Loucy (cell line): ENCODE measurements around the gene CACNA1C.

Experiments
- H2AFZ ChIP-seq: fragments of 200-600 bp; sonication (generic); 2 replicates; pipeline ENCODE4 v1.6.0; 2016; ENCODE audit warnings: antibody characterized with exemption, mild to moderate bottlenecking, low read length, moderate library complexity
- H3F3A ChIP-seq: fragments of 200-600 bp; 2 replicates; pipeline ENCODE4 v1.6.0; 2016; ENCODE audit warnings: antibody characterized with exemption, low read depth, mild to moderate bottlenecking
- H3K27me3 ChIP-seq: fragments of 200-600 bp; sonication (generic); 2 replicates; pipeline ENCODE4 v1.6.1; 2014; ENCODE audit warnings: low read length, mild to moderate bottlenecking; ENCODE audit not compliant: insufficient read depth, poor library complexity, severe bottlenecking
- H3K36me3 ChIP-seq: fragments of 200-600 bp; sonication (generic); 2 replicates; pipeline ENCODE4 v1.6.1; 2016; ENCODE audit warnings: low read length; ENCODE audit not compliant: insufficient read depth
- H3K4me1 ChIP-seq: fragments of 200-600 bp; sonication (generic); 2 replicates; pipeline ENCODE4 v1.5.1; 2014; ENCODE audit warnings: low read length, mild to moderate bottlenecking; ENCODE audit not compliant: insufficient read depth, poor library complexity, severe bottlenecking
- H3K4me2 ChIP-seq: fragments of 200-600 bp; sonication (generic); 2 replicates; pipeline ENCODE4 v1.6.0; 2014; ENCODE audit warnings: antibody characterized with exemption, low read length, low read depth, mild to moderate bottlenecking; ENCODE audit not compliant: poor library complexity, severe bottlenecking
- H3K4me3 ChIP-seq: fragments of 200-600 bp; sonication (generic); 2 replicates; pipeline ENCODE4 v1.5.1; 2014; ENCODE audit warnings: low read length, mild to moderate bottlenecking, mixed read lengths; ENCODE audit not compliant: poor library complexity, severe bottlenecking
- H3K79me2 ChIP-seq: fragments of 200-600 bp; sonication (generic); 2 replicates; pipeline ENCODE4 v1.6.1; 2014; ENCODE audit warnings: low read length; ENCODE audit not compliant: insufficient read depth
- H3K9ac ChIP-seq: fragments of 200-600 bp; sonication (generic); 2 replicates; pipeline ENCODE4 v1.6.0; 2014; ENCODE audit warnings: mild to moderate bottlenecking, low read depth, low read length, moderate library complexity; ENCODE audit not compliant: poor library complexity, severe bottlenecking
- H3K9me2 ChIP-seq: fragments of 200-600 bp; sonication (generic); replicated peaks from 2 replicates; pipeline ENCODE4 v1.6.1; 2016; ENCODE audit warnings: low read depth, low read length, mixed read lengths
- H3K9me3 ChIP-seq: fragments of 200-600 bp; sonication (generic); 2 replicates; pipeline ENCODE4 v1.6.1; 2014; ENCODE audit warnings: mild to moderate bottlenecking, antibody characterized with exemption, low read length, low read depth; ENCODE audit not compliant: insufficient read depth
- H4K20me1 ChIP-seq: fragments of 200-600 bp; sonication (generic); 2 replicates; pipeline ENCODE4 v1.6.0; 2014; ENCODE audit warnings: antibody characterized with exemption, low read length, mild to moderate bottlenecking; ENCODE audit not compliant: insufficient read depth, poor library complexity, severe bottlenecking
- CTCF ChIP-seq: fragments of 200-600 bp; sonication (generic); conservative IDR thresholded peaks from 2 replicates; pipeline ENCODE4 v1.5.1; 2014; ENCODE audit warnings: mild to moderate bottlenecking, antibody characterized with exemption, low read length
- EZH2phosphoT487 ChIP-seq: fragments of 200-600 bp; IDR thresholded peaks from 2 replicates; pipeline ENCODE4 v1.6.1; 2018; ENCODE audit warnings: antibody characterized with exemption, mild to moderate bottlenecking, moderate library complexity, borderline replicate concordance

CACNA1C gene

GRCh38 chr12:2283916-2284315, 231.1 kb downstream of the CACNA1C start:
- Histone ChIP-seq H3K9me3 (no peaks in the 10 kb centered on the region), H3K27me3 (no peaks in the 10 kb centered on the region), H3K4me2 (peak overlapping the region; percentile 41), H3K4me3 (no peak overlapping the region), H3K9me2 (no peaks in the 10 kb centered on the region), H3F3A (no peaks in the 10 kb centered on the region), H3K4me1 (peaks cover 11% of the 10 kb centered on the region), H4K20me1 (no peaks in the 10 kb centered on the region), H3K79me2 (no peaks in the 10 kb centered on the region), H2AFZ (peak overlapping the region; percentile 75), H3K9ac (peak overlapping the region; percentile 19), H3K36me3 (no peaks in the 10 kb centered on the region)
- TF ChIP-seq CTCF (no peak), EZH2phosphoT487 (no peak)

GRCh38 chr12:2284321-2284813, 231.6 kb downstream of the CACNA1C start:
- peak overlapping the region; percentile 19 for H3K9ac ChIP-seq
- H3K4me2 ChIP-seq: peak overlapping the region; percentile 41
- H3K79me2 ChIP-seq: no peaks in the 10 kb centered on the region
- H3K27me3 ChIP-seq: no peaks in the 10 kb centered on the region
- peaks cover 11% of the 10 kb centered on the region for H3K4me1 ChIP-seq
- no peaks in the 10 kb centered on the region for H3K9me2 ChIP-seq
- TF ChIP-seq EZH2phosphoT487 (no peak), CTCF (no peak)
- H3F3A ChIP-seq: no peaks in the 10 kb centered on the region
- H3K4me3 ChIP-seq: no peak overlapping the region
- no peaks in the 10 kb centered on the region for H3K36me3 ChIP-seq
- no peaks in the 10 kb centered on the region for H3K9me3 ChIP-seq
- H2AFZ ChIP-seq: peak overlapping the region; percentile 75
- no peaks in the 10 kb centered on the region for H4K20me1 ChIP-seq

GRCh38 chr12:2284857-2285256, 232.1 kb downstream of the CACNA1C start:
- H3K4me2 ChIP-seq: no peak overlapping the region

More at GRCh38 chr12:2284857-2285256, 232.1 kb downstream of the CACNA1C start:
- Histone ChIP-seq H3K9me2 (no peaks in the 10 kb centered on the region), H3F3A (no peaks in the 10 kb centered on the region), H3K36me3 (no peaks in the 10 kb centered on the region), H3K9me3 (no peaks in the 10 kb centered on the region), H2AFZ (peak overlapping the region; percentile 75), H3K79me2 (no peaks in the 10 kb centered on the region), H3K9ac (no peak overlapping the region), H4K20me1 (no peaks in the 10 kb centered on the region), H3K27me3 (no peaks in the 10 kb centered on the region), H3K4me1 (peaks cover 11% of the 10 kb centered on the region), H3K4me3 (no peak overlapping the region)
- TF ChIP-seq EZH2phosphoT487 (no peak), CTCF (peak; percentile 86)
